HepG2 (cell line): Measurements from ENCODE around the gene CAT. TPM values are rescaled to one million over a fixed set of nuclear protein-coding genes. Genes with fewer than 3 reads are reported as not detected.

Experiments used
- ATAC-seq: fragments of 200-7000 bp; cut with Tn5 transposase; 3 replicates; pipeline ENCODE4 v1.9.1; 2020; ENCODE audit warnings: mild to moderate bottlenecking, moderate library complexity
- BruUV-seq: library from RNA; stranded (reverse); fragments of 400-500 nt; replicated peaks from 2 replicates; lab custom pipeline; 2021; lab: Mats Ljungman, UMichigan
- CTCF ChIA-PET: fragments of 300-600 bp; formaldehyde crosslinking; extraction: SDS; loops from one replicate; lab custom pipeline; 2021; ENCODE audit warnings: low total read pairs, inconsistent platforms, low intra/inter-chr PET ratio; lab: Yijun Ruan, JAX
- POLR2A ChIA-PET: fragments of 350-600 bp; sonication (Branson Sonifier 250); formaldehyde crosslinking; loops from one replicate; lab custom pipeline; 2020; ENCODE audit warnings: antibody characterized with exemption, inconsistent platforms; lab: Yijun Ruan, JAX
- DNase-seq: peaks from one replicate; pipeline ENCODE4 v3.0.0-alpha.2; 2015; ENCODE audit warnings: low spot score
- FAIRE-seq: peaks from 3 replicates; lab custom pipeline; 2011; peaks lifted over from hg19 to GRCh38; lab: Jason Lieb, UNC
- H2AFZ ChIP-seq: one replicate; pipeline ENCODE4 v1.6.1; 2011; ENCODE audit warnings: low read length, inconsistent platforms
- H3K27ac ChIP-seq: fragments of 300-600 bp; 3 replicates; pipeline ENCODE4 v1.8.0; 2011; ENCODE audit warnings: mixed run types, mild to moderate bottlenecking, mixed read lengths, low read length, inconsistent platforms; ENCODE audit not compliant: insufficient read depth; ENCODE audit errors: extremely low read length
- H3K27me3 ChIP-seq, 2 experiments: fragments of 200-600 bp in 1 of 2; 2 replicates in 1 of 2; 3 replicates in 1 of 2; pipeline versions ENCODE4 v1.6.0 to v1.8.0; 2011; ENCODE audit warnings: low read length in 2 of 2, mild to moderate bottlenecking in 2 of 2, moderate library complexity in 2 of 2, inconsistent platforms in 1 of 2; ENCODE audit not compliant: insufficient read depth in 2 of 2, control insufficient read depth in 1 of 2
- H3K36me3 ChIP-seq, 2 experiments: fragments of 200-600 bp in 1 of 2; replicated peaks in 1 of 2; 2 replicates in 1 of 2; 3 replicates in 1 of 2; pipeline versions ENCODE4 v1.5.1 to v1.8.0; 2011; ENCODE audit warnings: low read length in 2 of 2, inconsistent platforms in 1 of 2; ENCODE audit not compliant: insufficient read depth in 2 of 2, control insufficient read depth in 1 of 2
- H3K4me1 ChIP-seq: 2 replicates; pipeline ENCODE4 v1.5.1; 2012; ENCODE audit warnings: low read length, inconsistent platforms; ENCODE audit not compliant: insufficient read depth
- H3K4me2 ChIP-seq: 2 replicates; pipeline ENCODE4 v1.6.0; 2011; ENCODE audit warnings: low read depth, low read length, inconsistent platforms
- H3K4me3 ChIP-seq, 3 experiments: fragments of 200-600 bp in 1 of 3; sonication (generic), shearing (Covaris generic) in 1 of 3; replicated peaks in 1 of 3; 2 replicates each; pipeline ENCODE4 v1.5.1; 2011 to 2016; ENCODE audit warnings: low read length in 3 of 3, inconsistent platforms in 2 of 3, low read depth in 2 of 3, mild to moderate bottlenecking in 2 of 3, control low read depth in 1 of 3, mixed read lengths in 1 of 3; ENCODE audit not compliant: insufficient read depth in 1 of 3
- H3K79me2 ChIP-seq: one replicate; pipeline ENCODE4 v1.6.1; 2011; ENCODE audit warnings: low read length, inconsistent platforms; ENCODE audit not compliant: insufficient read depth
- H3K9ac ChIP-seq: 2 replicates; pipeline ENCODE4 v1.6.0; 2011; ENCODE audit warnings: mild to moderate bottlenecking, low read depth, low read length, inconsistent platforms; ENCODE audit not compliant: insufficient read depth
- H3K9me3 ChIP-seq: 2 replicates; pipeline ENCODE4 v1.5.1; 2012; ENCODE audit warnings: mild to moderate bottlenecking, low read length
- H4K20me1 ChIP-seq: 2 replicates; pipeline ENCODE4 v1.6.0; 2011; ENCODE audit warnings: inconsistent platforms, mild to moderate bottlenecking, low read length, moderate library complexity; ENCODE audit not compliant: insufficient read depth
- ATF7-NPFF ChIP-seq: sonication (generic); formaldehyde crosslinking; IDR thresholded peaks from 2 replicates; pipeline ENCODE4 v1.8.1; 2023; ENCODE audit warnings: mild to moderate bottlenecking, low read depth, missing genetic modification reagents, moderate library complexity
- CREB1 ChIP-seq, 2 experiments: fragments of 450-650 bp in 1 of 2; IDR thresholded peaks; 2 replicates each; pipeline ENCODE4 v1.6.1; 2016 to 2017; ENCODE audit warnings: control low read depth in 1 of 2, mild to moderate bottlenecking in 1 of 2, missing compliant biosample characterization in 1 of 2, missing genetic modification characterization in 1 of 2
- FIP1L1 ChIP-seq: fragments of 200-400 bp; formaldehyde crosslinking; IDR thresholded peaks from 2 replicates; pipeline ENCODE4 v1.6.1; 2018; ENCODE audit warnings: low read depth, mild to moderate bottlenecking, low read length, moderate library complexity, borderline replicate concordance; ENCODE audit not compliant: insufficient read depth
- FLYWCH1 ChIP-seq: sonication (generic); formaldehyde crosslinking; IDR thresholded peaks from 2 replicates; pipeline ENCODE4 v1.8.1; 2023; ENCODE audit warnings: mild to moderate bottlenecking, missing genetic modification reagents
- HDAC1 ChIP-seq: sonication (generic); formaldehyde crosslinking; IDR thresholded peaks from 2 replicates; pipeline ENCODE4 v1.5.1; 2020; ENCODE audit warnings: mild to moderate bottlenecking, missing genetic modification reagents
- HNRNPLL ChIP-seq: fragments of 200-400 bp; formaldehyde crosslinking; IDR thresholded peaks from 2 replicates; pipeline ENCODE4 v1.6.1; 2017; ENCODE audit warnings: mild to moderate bottlenecking, low read depth, low read length; ENCODE audit not compliant: poor library complexity, severe bottlenecking
- HOXA3 ChIP-seq: sonication (generic); formaldehyde crosslinking; IDR thresholded peaks from 2 replicates; pipeline ENCODE4 v1.5.0; 2020; ENCODE audit warnings: missing genetic modification reagents
- KLF6 ChIP-seq: IDR thresholded peaks from 2 replicates; pipeline ENCODE4 v1.8.0; 2016; ENCODE audit warnings: missing biosample characterization, missing genetic modification reagents
- PTBP1 ChIP-seq: fragments of 200-400 bp; formaldehyde crosslinking; IDR thresholded peaks from 2 replicates; pipeline ENCODE4 v1.6.1; 2018; ENCODE audit warnings: low read length, low read depth; ENCODE audit not compliant: poor library complexity, severe bottlenecking
- ZBTB3 ChIP-seq: sonication (generic); formaldehyde crosslinking; IDR thresholded peaks from 2 replicates; pipeline ENCODE4 v1.4.0; 2020; ENCODE audit warnings: low read depth, mild to moderate bottlenecking, moderate library complexity, missing genetic modification reagents, borderline replicate concordance
- ZMYM3 ChIP-seq: sonication (generic); formaldehyde crosslinking; IDR thresholded peaks from 2 replicates; pipeline ENCODE4 v1.5.1; 2020; ENCODE audit warnings: mild to moderate bottlenecking, missing genetic modification reagents
- ZNF331 ChIP-seq: sonication (generic); formaldehyde crosslinking; IDR thresholded peaks from 2 replicates; pipeline ENCODE4 v1.4.0; 2020; ENCODE audit warnings: missing genetic modification reagents
- ZNF891 ChIP-seq: sonication (generic); formaldehyde crosslinking; IDR thresholded peaks from 2 replicates; pipeline ENCODE4 v1.5.0; 2020; ENCODE audit warnings: mild to moderate bottlenecking, missing genetic modification reagents
- ZSCAN9 ChIP-seq: IDR thresholded peaks from 2 replicates; pipeline ENCODE4 v1.6.1; 2016; ENCODE audit warnings: borderline replicate concordance
- WGBS: methylation state at CpG from one replicate; pipeline ENCODE4 v1.1.6; 2017; ENCODE audit warnings: low lambda C conversion rate; 5-methylcytosine and 5-hydroxymethylcytosine counted together
- in situ Hi-C: cut with HindIII; loops from 2 replicates; pipeline ENCODE4 v1.10.0; 2017; ENCODE audit warnings: low pct_unique_long_range_greater_than_20kb; ENCODE audit not compliant: extremely low pct_ligation_motif_present
- intact Hi-C: fragments of 100-400 bp; cut with micrococcal nuclease; formaldehyde crosslinking; loops from one replicate; pipeline ENCODE4 v1.10.0; 2022; ENCODE audit not compliant: unreplicated experiment
- polyA plus RNA-seq, 8 experiments: library from polyadenylated mRNA; depleted of rRNA in 3 of 8; stranded (reverse) in 7 of 8; unstranded in 1 of 8; fragments of >200 nt; fragmentation: Illumina TruSeq in 4 of 8; extraction: Trizol in 4 of 8; gene quantifications; 2 replicates each; pipeline versions ENCODE4 v1.2.1 to v1.2.3, GENCODE V29; 2011 to 2016; ENCODE audit warnings: low read depth in 4 of 8, missing spikeins in 1 of 8, mixed read lengths in 1 of 8; ENCODE audit not compliant: insufficient read depth in 1 of 8
- total RNA-seq, 5 experiments: library from RNA; depleted of rRNA; stranded (reverse); fragments of >200 nt; fragmentation: Illumina TruSeq; extraction: Trizol; gene quantifications; 2 replicates each; pipeline ENCODE4 v1.2.3, GENCODE V29; 2016; ENCODE audit warnings: low read depth in 1 of 5

Gene CAT
- total and polyA plus RNA-seq, 2 of the 13 experiments (the other 11 are each of a cell fraction or from before 2014, with no cell fraction given) = 107 to 136 TPM

- TF ChIP-seq CREB1 (IDR thresholded peaks at IDR 0.05) (peak; percentile 29; the same call in 1 of the 2 replicates), CREB1 (CRISPR knock-in tag; IDR thresholded peaks at IDR 0.05) (no peak), HOXA3 (CRISPR knock-in tag) (0 out of 2 replicates have a peak, but pooled peaks have one; percentile 39), HNRNPLL (peak; percentile 3), ZMYM3 (peak; percentile 78), FLYWCH1 (CRISPR knock-in tag) (no peak), ZBTB3 (CRISPR knock-in tag) (no peak), PTBP1 (peak; percentile 13), HDAC1 (0 out of 2 replicates have a peak, but pooled peaks have one; percentile 19), FIP1L1 (no peak), ZNF331 (CRISPR knock-in tag) (0 out of 2 replicates have a peak, but pooled peaks have one; percentile 4), ZNF891 (CRISPR knock-in tag) (0 out of 2 replicates have a peak, but pooled peaks have one; percentile 42), KLF6 (CRISPR knock-in tag) (0 out of 2 replicates have a peak, but pooled peaks have one; percentile 43)
These were observed 75.1 kb downstream of the CAT start, which contains the start of gene ELF5 (continued) for GRCh38 chr11:34513682-34514449.

DNA sequence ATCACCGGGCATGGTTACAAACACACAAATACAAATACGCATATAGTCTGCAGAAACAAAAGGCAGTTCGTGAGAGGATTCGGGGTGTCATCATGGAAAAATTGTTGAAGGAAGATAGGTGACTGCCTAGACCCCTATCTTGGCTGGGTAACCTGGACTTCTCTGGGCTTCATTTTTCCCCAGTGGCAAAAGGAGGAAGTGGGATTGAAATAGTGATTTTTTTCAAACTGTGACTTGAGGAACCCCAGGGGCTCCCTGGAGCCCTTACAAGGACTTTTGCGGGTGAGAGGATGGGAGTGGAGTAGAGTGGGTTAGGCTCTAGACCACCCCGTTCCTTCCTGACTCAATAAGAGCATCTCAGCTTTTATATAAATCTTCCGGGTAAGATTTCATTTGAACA, 75.9 kb downstream of the CAT start:
- in situ Hi-C loops (loop anchor here (5.0 kb wide), 1 partner anchor 378 kb away; no protein-coding TSS in a partner anchor), intact Hi-C loops (loop anchor here (5.0 kb wide), 1 partner anchor 33 kb away; no protein-coding TSS in a partner anchor)
- H3K4me3 ChIP-seq = peak overlapping the region in 1 of 3 experiments; percentile 58; a peak in 1 of 6 replicates
- H3K79me2 ChIP-seq = no peaks in the 10 kb centered on the region
- FAIRE-seq (no peak), DNase-seq (no peak), ATAC-seq (no peak)
- POLR2A ChIA-PET = no interaction called here
- no peaks in the 10 kb centered on the region for H4K20me1 ChIP-seq
- H3K4me1 ChIP-seq = peaks cover 37% of the 10 kb centered on the region
- no peaks in the 10 kb centered on the region for H3K9me3 ChIP-seq
- no TSS peak for BruUV-seq
- H3K4me2 ChIP-seq = peak overlapping the region; percentile 81
- no peaks in the 10 kb centered on the region; a peak in 1 of 5 replicates for H3K27me3 ChIP-seq
- H2AFZ ChIP-seq = no peak overlapping the region
- no peak for TF ChIP-seq ZSCAN9 (CRISPR knock-in tag)
- TF ChIP-seq ATF7-NPFF (CRISPR knock-in tag) = no peak
- no peaks in the 10 kb centered on the region for H3K36me3 ChIP-seq
- WGBS = 68% methylated on average over 7 of the region's 7 CpGs
- CTCF ChIA-PET = no interaction called here
- H3K9ac ChIP-seq = no peak overlapping the region
- no peak overlapping the region for H3K27ac ChIP-seq
